DOHH2 (cell line): ENCODE measurements around the gene PTPRK.

ENCODE experiments used
- CTCF ChIP-seq: fragments of 200-600 bp; sonication (generic); IDR thresholded peaks from one replicate; pipeline ENCODE4 v1.5.1; 2014; ENCODE audit warnings: antibody characterized with exemption, mild to moderate bottlenecking, low read depth, low read length; ENCODE audit not compliant: poor library complexity, severe bottlenecking
- EZH2phosphoT487 ChIP-seq: fragments of 200-600 bp; sonication (generic); IDR thresholded peaks from 2 replicates; pipeline ENCODE4 v1.6.1; 2017; ENCODE audit warnings: borderline replicate concordance, mild to moderate bottlenecking, antibody characterized with exemption, low read length, moderate library complexity, mixed read lengths

GRCh38 chr6:128057946-128058345, 462.5 kb downstream of the PTPRK start:
- no peak for TF ChIP-seq CTCF
- TF ChIP-seq EZH2phosphoT487: no peak
